Measurements from ENCODE around the gene PDE6D.

The PDE6D gene

GRCh38 chr2:231780909-231781797 lies at the start of gene PDE6D:
PDE6D (minus strand) TSS chr2:231781282; CDS start chr2:231781114, 168 bp downstream.
- DNase-seq (ENCODE audit: low spot score) = peak; percentile 99

DNA sequence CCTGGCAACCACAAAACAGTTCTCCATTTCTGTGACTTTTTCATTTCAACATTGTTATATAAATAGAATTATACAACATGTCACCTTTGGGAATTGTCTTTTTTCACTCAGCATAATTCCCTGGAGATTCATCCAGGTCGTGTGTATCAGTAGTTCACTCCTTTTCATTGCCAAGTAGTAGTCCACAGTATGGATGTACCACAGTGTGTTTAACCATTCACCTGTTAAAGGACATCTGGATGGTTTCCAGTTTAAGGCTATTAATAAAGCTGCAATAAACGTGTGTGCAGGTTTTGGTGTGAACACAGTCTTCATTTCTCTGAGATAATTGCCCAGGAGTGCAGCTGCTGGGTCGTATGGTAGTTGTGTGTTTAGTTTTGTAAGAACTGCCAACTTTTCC lies 40.8 kb upstream of the PDE6D start:
- no peak for DNase-seq (ENCODE audit: low spot score)

- no peak for DNase-seq (ENCODE audit: low spot score)
Observed at GRCh38 chr2:231820786-231821303, 39.8 kb upstream of the PDE6D start.

GRCh38 chr2:231819447-231820042 lies 38.5 kb upstream of the PDE6D start:
- no peak for DNase-seq (ENCODE audit: low spot score)

DNA sequence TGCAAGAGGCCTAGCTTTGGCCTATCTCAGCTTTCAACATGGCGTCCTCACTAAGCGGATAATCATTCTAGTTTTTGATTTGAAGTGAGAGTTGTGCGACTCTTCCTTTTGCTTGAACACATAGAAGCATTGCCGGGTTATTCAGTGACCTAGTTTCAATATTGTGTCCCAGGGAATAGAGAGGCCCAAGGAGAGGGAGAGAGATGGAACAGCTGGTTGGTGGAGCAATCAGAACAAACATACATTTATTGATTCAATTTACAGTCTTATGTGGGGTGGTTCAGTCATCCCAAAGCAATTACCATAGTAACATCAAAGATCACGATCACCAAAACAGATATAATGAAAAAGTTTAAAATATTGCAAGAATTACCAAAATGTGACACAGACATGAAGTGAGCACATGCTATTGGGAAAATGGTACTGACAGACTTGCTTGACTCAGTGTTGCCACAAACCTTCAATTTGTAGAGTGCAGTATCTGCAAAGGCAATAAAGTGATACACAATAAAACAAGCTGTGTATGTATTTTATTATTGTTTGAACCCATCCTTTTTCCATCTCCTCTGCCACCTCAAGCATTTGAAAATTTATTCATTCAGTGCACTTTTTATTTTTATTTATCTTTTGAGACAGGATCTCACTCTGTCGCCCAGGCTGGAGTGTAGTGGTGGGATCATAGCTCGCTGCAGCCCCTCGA lies 35.4 kb upstream of the PDE6D start:
- DNase-seq (ENCODE audit: low spot score) = no peak

DNA sequence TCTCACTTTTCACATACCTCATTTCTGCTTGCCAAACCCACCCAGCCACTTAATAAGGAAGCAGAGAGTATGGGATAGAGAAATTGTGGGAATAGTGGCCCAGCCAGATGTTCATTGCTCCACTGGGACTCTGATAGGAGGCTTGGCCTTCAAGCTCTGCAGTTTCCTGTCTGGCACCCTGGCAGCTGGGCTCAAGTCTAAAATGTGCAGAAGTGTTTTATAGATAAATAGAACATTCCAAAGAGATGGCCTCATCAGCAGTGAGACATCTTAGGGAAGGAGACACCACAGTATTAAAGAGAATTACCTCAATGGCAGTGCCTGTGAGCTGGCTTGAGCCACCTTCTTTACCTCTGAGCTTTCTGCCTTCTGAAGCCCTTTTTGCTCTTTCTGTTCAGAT lies 29.8 kb upstream of the PDE6D start:
- DNase-seq (ENCODE audit: low spot score) = no peak

- DNase-seq (ENCODE audit: low spot score) = no peak
Observed at GRCh38 chr2:231807020-231807419, 25.9 kb upstream of the PDE6D start.

DNA sequence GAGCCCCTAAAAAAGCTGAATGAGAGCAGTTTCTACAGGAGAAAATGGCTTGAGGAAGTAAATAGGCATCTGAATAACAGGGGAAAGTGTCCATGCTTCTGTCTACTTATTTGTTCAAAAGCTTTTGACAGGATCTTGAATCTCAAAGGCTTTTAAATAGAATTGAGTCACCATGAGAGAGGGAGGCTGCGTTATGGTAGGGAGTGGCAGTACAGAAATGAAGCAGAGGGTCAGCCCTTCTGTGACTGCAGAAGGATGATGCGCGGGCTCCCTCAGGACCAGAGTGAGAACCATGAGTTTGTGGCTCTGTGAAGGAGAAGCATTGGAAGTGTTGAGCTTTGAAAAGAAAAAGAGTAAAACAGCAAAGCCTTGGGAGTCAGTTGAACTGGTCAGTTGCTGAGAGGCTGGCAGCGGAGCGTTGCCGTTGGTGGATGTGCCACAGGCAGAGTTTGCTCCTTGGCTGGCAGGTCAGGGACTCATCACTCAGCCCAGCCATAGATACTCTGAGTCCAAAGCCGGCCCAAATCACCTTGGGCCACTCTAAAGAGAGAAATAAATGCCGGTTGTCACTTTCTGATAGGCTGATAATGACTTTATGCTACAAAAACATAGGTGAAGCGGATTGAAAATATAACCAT lies 22.5 kb upstream of the PDE6D start:
- DNase-seq (ENCODE audit: low spot score) = no peak

DNA sequence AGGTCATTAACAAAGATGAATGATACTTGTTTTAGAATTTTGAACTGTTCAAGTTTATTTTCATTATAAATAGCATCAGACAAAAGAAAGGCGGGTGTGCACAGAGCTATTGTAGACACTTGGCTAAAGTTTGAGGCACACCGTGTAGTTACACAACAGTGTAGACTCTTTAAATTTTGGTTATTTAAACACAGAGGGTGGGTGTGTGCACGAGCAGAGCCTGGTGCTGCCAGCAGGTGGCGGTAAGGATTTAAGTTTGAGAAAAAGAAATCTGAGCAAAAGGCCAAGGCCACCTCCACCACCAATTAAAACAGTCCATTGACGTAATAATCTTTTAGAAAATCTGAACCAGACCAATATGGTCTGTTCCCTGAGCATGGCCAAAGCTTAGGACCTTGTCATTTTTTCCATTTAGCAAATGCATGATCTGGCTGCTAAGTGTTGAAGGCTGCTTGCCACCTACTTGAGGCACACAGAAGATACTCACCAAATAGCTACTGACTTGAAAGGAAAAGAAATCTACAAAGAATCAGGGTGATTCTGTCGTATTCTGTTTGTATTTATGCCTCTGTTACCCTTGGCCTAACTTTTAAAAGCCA lies 19.5 kb upstream of the PDE6D start:
- peak; percentile 33 for DNase-seq (ENCODE audit: low spot score)

DNA sequence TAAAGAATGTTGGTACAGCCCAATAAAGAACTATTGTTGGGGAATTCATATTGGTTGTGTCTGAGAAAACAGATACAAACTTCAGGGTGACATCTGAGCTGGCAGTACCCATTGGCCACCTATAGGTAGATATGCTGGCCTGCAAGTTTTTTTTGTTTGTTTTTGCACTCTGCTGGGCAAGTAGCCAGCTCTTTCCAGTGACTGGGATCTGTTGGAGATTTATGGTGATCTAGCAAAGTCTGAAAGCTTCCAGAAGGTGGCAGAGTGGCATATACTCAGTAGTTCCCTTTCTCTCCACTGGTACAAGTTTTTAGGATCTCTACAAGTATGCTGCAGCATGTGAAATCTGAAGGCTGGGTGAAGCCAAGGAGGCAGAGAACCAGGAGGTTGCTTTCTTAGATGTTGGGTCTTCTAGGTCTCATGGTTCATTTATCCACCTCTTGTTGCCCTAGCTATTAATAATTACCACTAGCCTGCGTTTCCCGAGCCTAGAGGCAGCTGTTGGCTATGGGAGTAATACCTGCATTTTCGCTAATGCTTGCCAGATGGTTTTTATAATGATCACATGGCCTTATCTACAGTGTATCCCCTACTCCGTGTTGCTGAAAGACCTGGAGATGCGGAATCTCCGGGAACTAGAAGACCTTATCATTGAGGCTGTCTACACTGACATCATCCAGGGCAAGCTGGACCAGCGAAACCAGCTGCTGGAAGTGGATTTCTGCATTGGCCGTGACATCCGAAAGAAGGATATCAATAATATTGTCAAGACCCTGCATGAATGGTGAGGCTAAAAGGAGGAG lies 14.6 kb upstream of the PDE6D start:
- DNase-seq (ENCODE audit: low spot score) = no peak

DNA sequence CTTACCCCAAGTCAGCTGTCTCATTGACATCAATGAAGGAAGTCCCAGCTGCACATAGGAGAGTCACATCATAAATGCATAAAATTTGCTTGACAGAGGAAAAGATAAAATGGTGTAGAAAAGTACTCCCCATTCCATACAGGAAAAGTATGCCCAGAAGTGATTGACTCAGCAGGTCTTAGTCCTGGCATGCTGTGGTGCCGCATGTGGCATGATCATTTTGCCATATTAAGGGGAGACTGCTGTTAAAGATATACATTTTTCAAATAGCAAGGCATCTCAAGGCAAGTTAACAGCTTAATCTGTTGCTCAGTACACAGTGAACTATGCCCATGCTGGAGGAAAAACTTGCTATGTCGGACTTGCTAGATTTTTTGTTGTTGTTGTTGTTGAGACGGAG lies 13.3 kb upstream of the PDE6D start:
- no peak for DNase-seq (ENCODE audit: low spot score)

DNA sequence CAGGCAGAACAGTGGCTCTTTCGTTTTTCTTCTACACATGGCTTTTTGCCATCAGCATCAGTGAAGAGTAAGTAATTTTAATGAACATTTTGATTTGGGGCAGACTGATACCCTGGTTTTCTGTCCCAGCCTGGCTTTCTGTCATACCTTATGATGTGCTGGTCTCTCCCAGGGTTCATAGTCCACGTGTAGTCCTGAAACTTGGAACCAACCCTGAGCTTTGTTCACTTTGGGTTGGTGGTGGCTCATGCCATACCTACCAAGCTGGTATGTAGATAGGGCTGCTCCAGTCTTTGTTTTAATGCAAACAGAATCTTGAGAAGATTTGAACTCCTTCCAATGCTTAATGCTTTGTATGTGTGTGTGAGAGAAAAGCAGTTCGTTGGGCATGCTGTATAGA lies 10.0 kb upstream of the PDE6D start:
- DNase-seq (ENCODE audit: low spot score) = no peak

DNA sequence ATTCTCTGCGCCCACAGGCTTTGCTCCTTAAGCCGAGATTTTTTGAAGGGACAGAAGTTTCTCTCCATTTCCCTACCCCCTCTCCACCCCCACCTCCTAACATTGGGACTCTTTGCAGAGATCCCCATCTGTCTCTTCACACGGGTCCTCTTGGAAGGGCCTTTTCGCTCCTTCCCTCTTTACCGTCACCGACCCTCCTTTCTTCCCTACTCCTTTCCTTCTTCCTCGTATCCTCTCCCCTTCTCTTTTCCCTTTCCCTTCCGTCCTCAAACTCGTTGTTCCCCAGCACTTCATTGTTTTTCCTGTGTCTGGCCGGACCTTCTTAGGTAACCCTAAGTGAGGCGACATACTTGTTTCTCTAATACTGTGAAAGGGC lies 5.8 kb upstream of the PDE6D start:
- DNase-seq (ENCODE audit: low spot score) = no peak

GRCh38 chr2:231786177-231786916 lies 5.3 kb upstream of the PDE6D start, which contains the start of gene COPS7B:
COPS7B (plus strand) TSS chr2:231786445; CDS start chr2:231788571, 2,126 bp downstream.
- DNase-seq (ENCODE audit: low spot score) = peak; percentile 79

DNA sequence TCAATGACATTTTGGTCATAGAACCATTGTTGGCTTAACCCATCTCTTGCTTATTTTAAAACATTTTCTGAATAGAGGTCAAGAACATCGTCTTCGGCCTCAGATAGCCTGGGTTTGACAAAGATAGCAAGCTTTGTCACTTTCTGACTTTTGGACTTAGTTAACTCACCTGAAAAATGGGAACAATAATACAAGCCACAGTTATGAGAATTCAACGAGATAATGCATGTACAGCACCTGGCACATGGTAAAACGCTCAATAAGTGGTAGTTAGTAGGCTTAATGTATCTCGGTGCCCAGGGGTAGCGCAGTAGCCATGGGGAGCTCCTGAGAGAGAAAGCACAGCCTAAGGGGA lies 4.7 kb upstream of the PDE6D start:
- DNase-seq (ENCODE audit: low spot score) = no peak

DNA sequence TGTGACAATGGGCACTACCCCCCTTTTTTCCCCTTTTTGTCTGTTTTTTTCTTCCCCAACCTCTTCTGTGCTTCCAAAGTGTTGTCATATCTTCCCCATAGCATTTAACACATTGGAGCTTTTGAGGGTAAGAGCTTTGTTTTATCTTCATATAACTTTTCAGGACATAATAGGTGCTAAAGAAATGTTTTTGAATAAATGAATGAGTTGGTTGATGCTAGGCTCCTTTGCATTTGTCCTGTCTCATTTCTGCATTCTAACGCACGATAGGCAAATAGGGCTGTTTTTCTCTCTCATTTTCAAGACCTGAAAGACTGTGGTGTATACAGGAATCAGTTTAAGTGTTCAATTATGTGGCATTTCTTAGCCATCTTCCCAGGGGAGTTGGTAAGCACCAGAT lies 4.3 kb upstream of the PDE6D start:
- no peak for DNase-seq (ENCODE audit: low spot score)

- DNase-seq (ENCODE audit: low spot score) = peak; percentile 40
Observed at GRCh38 chr2:231781798-231782726, 980 bp upstream of the PDE6D start.

DNA sequence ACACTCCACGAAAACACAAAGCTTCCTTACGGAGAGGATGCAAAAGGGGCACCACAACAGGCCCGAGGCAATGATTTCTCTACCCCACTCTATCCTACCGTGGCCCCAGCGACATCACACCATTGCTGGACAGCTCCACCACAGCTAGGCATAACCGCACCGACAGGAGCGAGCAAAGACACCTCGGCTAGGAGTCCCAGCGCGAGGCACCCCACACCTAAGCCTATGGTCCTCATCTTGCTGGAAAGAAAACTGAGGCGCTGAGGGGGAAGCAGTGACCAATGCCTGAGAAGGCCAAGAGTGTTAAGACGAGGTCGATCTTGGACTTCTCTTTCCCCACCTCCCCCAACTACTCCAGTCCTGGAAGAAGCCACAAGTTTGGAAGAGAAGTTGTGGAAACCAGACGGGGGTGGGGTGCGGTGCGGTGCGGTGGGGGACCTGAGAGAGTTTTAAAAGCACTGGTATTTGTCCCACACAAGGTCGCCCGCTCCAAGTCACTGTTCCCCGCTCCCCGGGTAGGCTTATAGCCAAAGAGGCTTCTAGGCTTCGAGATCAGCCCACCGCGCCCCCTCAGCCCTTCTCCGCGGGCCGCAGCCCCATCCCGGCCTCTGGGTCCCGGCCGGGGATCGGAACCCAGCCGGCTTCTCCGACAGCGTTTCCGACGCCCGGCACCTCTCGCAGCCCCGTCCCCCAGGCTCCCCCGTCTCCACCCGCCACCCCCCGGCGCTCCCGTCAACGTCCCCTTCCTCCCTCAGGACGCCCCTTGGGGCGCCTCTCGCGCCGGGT lies 766 bp downstream of the PDE6D start:
- no peak for DNase-seq (ENCODE audit: low spot score)
